Neural progenitor cell (in vitro differentiated cells): ENCODE results near the gene TTLL5. TPM values are rescaled to one million over a fixed set of nuclear protein-coding genes. Genes with fewer than 3 reads are reported as not detected.

Experiments
- DNase-seq: peaks from one replicate; pipeline ENCODE4 v3.0.0-alpha.2; 2016; ENCODE audit warnings: low spot score
- H2AFZ ChIP-seq: fragments of 200-600 bp; sonication (generic); replicated peaks from 2 replicates; pipeline ENCODE4 v1.6.1; 2016; ENCODE audit warnings: antibody characterized with exemption
- H3F3A ChIP-seq: fragments of 200-600 bp; sonication (generic); 2 replicates; pipeline ENCODE4 v1.6.1; 2016; ENCODE audit warnings: antibody characterized with exemption, low read depth
- H3K27ac ChIP-seq: fragments of 200-600 bp; sonication (generic); 2 replicates; pipeline ENCODE4 v1.5.1; 2016; ENCODE audit warnings: mild to moderate bottlenecking
- H3K27me3 ChIP-seq: fragments of 200-600 bp; sonication (generic); 2 replicates; pipeline ENCODE4 v1.6.1; 2016; ENCODE audit warnings: mild to moderate bottlenecking, moderate library complexity
- H3K36me3 ChIP-seq: fragments of 200-600 bp; sonication (generic); 2 replicates; pipeline ENCODE4 v1.5.1; 2016
- H3K4me1 ChIP-seq: fragments of 200-600 bp; sonication (generic); 2 replicates; pipeline ENCODE4 v1.6.1; 2016; ENCODE audit warnings: mixed run types
- H3K4me2 ChIP-seq: fragments of 200-600 bp; sonication (generic); 2 replicates; pipeline ENCODE4 v1.6.1; 2016
- H3K4me3 ChIP-seq: fragments of 200-600 bp; sonication (generic); 2 replicates; pipeline ENCODE4 v1.5.1; 2016
- H3K79me2 ChIP-seq: fragments of 200-600 bp; sonication (generic); 2 replicates; pipeline ENCODE4 v1.6.1; 2016; ENCODE audit warnings: low read depth
- H3K9ac ChIP-seq: fragments of 200-600 bp; sonication (generic); 2 replicates; pipeline ENCODE4 v1.6.1; 2016
- H3K9me3 ChIP-seq: fragments of 200-600 bp; sonication (generic); 2 replicates; pipeline ENCODE4 v1.5.1; 2016; ENCODE audit warnings: low read depth
- H4K20me1 ChIP-seq: fragments of 200-600 bp; sonication (generic); 2 replicates; pipeline ENCODE4 v1.6.1; 2016; ENCODE audit warnings: low read depth
- H3K27ac Mint-ChIP-seq: 3 replicates; pipeline ENCODE4 v1.8.0; 2021; ENCODE audit warnings: mixed read lengths
- H3K27me3 Mint-ChIP-seq: 2 replicates; pipeline ENCODE4 v1.8.0; 2022; ENCODE audit warnings: low read depth, mild to moderate bottlenecking, inconsistent platforms, moderate library complexity, mixed read lengths; ENCODE audit not compliant: insufficient read depth
- H3K36me3 Mint-ChIP-seq: 3 replicates; pipeline ENCODE4 v1.8.0; 2021; ENCODE audit warnings: mixed read lengths
- H3K4me1 Mint-ChIP-seq: 3 replicates; pipeline ENCODE4 v1.8.0; 2021; ENCODE audit warnings: mixed read lengths
- H3K4me3 Mint-ChIP-seq: 3 replicates; pipeline ENCODE4 v1.8.0; 2021; ENCODE audit warnings: mild to moderate bottlenecking, moderate library complexity, mixed read lengths
- H3K9me3 Mint-ChIP-seq: 3 replicates; pipeline ENCODE4 v1.8.0; 2020; ENCODE audit warnings: mixed read lengths
- CTCF ChIP-seq: fragments of 200-600 bp; sonication (generic); IDR thresholded peaks from 2 replicates; pipeline ENCODE4 v1.5.1; 2017; ENCODE audit warnings: antibody characterized with exemption, mild to moderate bottlenecking
- EZH2 ChIP-seq: fragments of 200-600 bp; sonication (generic); IDR thresholded peaks from 2 replicates; pipeline ENCODE4 v1.6.1; 2017; ENCODE audit warnings: antibody characterized with exemption, mild to moderate bottlenecking, moderate library complexity
- EZH2phosphoT487 ChIP-seq: fragments of 200-600 bp; sonication (generic); IDR thresholded peaks from 2 replicates; pipeline ENCODE4 v1.6.1; 2017; ENCODE audit warnings: antibody characterized with exemption
- total RNA-seq: library from RNA; depleted of rRNA; stranded (reverse); fragments of >200 nt; gene quantifications from 2 replicates; pipeline ENCODE4 v1.2.3, GENCODE V29; 2015; ENCODE audit warnings: low replicate concordance

The TTLL5 gene
- total RNA-seq, 1 donor from 2014 or later, result 61.4 TPM

GRCh38 chr14:75926431-75927115 is 265.5 kb downstream of the TTLL5 start:
- Histone ChIP-seq H2AFZ (no peak overlapping the region), H3K27me3 (no peaks in the 10 kb centered on the region), H4K20me1 (peaks cover 4% of the 10 kb centered on the region), H3K27ac (no peak overlapping the region), H3K4me2 (no peak overlapping the region), H3K4me1 (peaks cover 5% of the 10 kb centered on the region), H3K4me3 (no peak overlapping the region), H3K79me2 (no peaks in the 10 kb centered on the region), H3F3A (no peaks in the 10 kb centered on the region), H3K9me3 (no peaks in the 10 kb centered on the region), H3K36me3 (no peaks in the 10 kb centered on the region), H3K9ac (no peak overlapping the region)
- TF ChIP-seq EZH2phosphoT487, result no peak
- TF ChIP-seq EZH2, result no peak
- no peak for TF ChIP-seq CTCF
- Mint-ChIP-seq H3K4me3 (no peak overlapping the region), H3K27me3 (no peaks in the 10 kb centered on the region), H3K4me1 (peaks cover 18% of the 10 kb centered on the region), H3K27ac (no peak overlapping the region), H3K36me3 (peaks cover 13% of the 10 kb centered on the region), H3K9me3 (peaks cover 15% of the 10 kb centered on the region)
- DNase-seq, result no peak

GRCh38 chr14:75927564-75928087 is 266.6 kb downstream of the TTLL5 start:
- Histone ChIP-seq H2AFZ (no peak overlapping the region), H3K4me2 (no peak overlapping the region), H3K27me3 (no peaks in the 10 kb centered on the region), H3K36me3 (no peaks in the 10 kb centered on the region), H3K79me2 (no peaks in the 10 kb centered on the region), H4K20me1 (peaks cover 4% of the 10 kb centered on the region), H3K9ac (no peak overlapping the region), H3K27ac (no peak overlapping the region), H3K4me3 (no peak overlapping the region), H3F3A (no peaks in the 10 kb centered on the region), H3K4me1 (peaks cover 5% of the 10 kb centered on the region), H3K9me3 (no peaks in the 10 kb centered on the region)
- H3K4me3 Mint-ChIP-seq, result no peak overlapping the region
- no peak for TF ChIP-seq CTCF
- TF ChIP-seq EZH2phosphoT487, result no peak
- no peak for TF ChIP-seq EZH2
- peak overlapping the region; percentile 78 for H3K27ac Mint-ChIP-seq
- no peak for DNase-seq
- H3K9me3 Mint-ChIP-seq, result peaks cover 10% of the 10 kb centered on the region
- peaks cover 18% of the 10 kb centered on the region for H3K4me1 Mint-ChIP-seq
- peaks cover 13% of the 10 kb centered on the region for H3K36me3 Mint-ChIP-seq
- no peaks in the 10 kb centered on the region for H3K27me3 Mint-ChIP-seq

GRCh38 chr14:75928690-75929181 is 267.7 kb downstream of the TTLL5 start:
- H3K9me3 ChIP-seq, result no peaks in the 10 kb centered on the region
- H3K9ac ChIP-seq, result no peak overlapping the region
- H3F3A ChIP-seq, result no peaks in the 10 kb centered on the region
- no peak overlapping the region for H3K4me2 ChIP-seq
- H3K4me3 Mint-ChIP-seq, result no peak overlapping the region
- peaks cover 5% of the 10 kb centered on the region for H3K4me1 ChIP-seq
- peaks cover 9% of the 10 kb centered on the region for H3K36me3 Mint-ChIP-seq
- H3K27me3 ChIP-seq, result no peaks in the 10 kb centered on the region
- H3K79me2 ChIP-seq, result no peaks in the 10 kb centered on the region
- no peak overlapping the region for H2AFZ ChIP-seq
- TF ChIP-seq EZH2, result no peak
- TF ChIP-seq CTCF, result no peak
- TF ChIP-seq EZH2phosphoT487, result no peak
- H3K4me3 ChIP-seq, result no peak overlapping the region
- DNase-seq, result no peak
- H4K20me1 ChIP-seq, result peaks cover 4% of the 10 kb centered on the region
- peaks cover 20% of the 10 kb centered on the region for H3K4me1 Mint-ChIP-seq
- no peak overlapping the region for H3K27ac ChIP-seq
- no peaks in the 10 kb centered on the region for H3K27me3 Mint-ChIP-seq
- no peaks in the 10 kb centered on the region for H3K36me3 ChIP-seq
- H3K9me3 Mint-ChIP-seq, result peaks cover 6% of the 10 kb centered on the region
- no peak overlapping the region for H3K27ac Mint-ChIP-seq
